BLaER1 treated with 17β-estradiol and CSF1 and Interleukin-3, amounts not matched to agents 10 nM and 100 nM (cell line): ENCODE measurements around the gene TOP3A.

Experiments used
- H3K27ac ChIP-seq, 11 experiments: shearing (Covaris generic); formaldehyde crosslinking; 2 replicates each; pipeline ENCODE4 v1.8.1; 2022
- H3K27me3 ChIP-seq, 11 experiments: shearing (Covaris generic); formaldehyde crosslinking; 2 replicates each; pipeline ENCODE4 v1.8.1; 2022
- H3K36me3 ChIP-seq, 11 experiments: shearing (Covaris generic); formaldehyde crosslinking; 2 replicates each; pipeline ENCODE4 v1.8.1; 2022
- H3K4me1 ChIP-seq, 10 experiments: shearing (Covaris generic); formaldehyde crosslinking; 2 replicates each; pipeline ENCODE4 v1.8.1; 2022
- H3K4me2 ChIP-seq, 11 experiments: shearing (Covaris generic); formaldehyde crosslinking; 2 replicates each; pipeline ENCODE4 v1.8.1; 2022
- H3K4me3 ChIP-seq, 10 experiments: shearing (Covaris generic); formaldehyde crosslinking; 2 replicates each; pipeline ENCODE4 v1.8.1; 2022
- H3K9ac ChIP-seq, 11 experiments: shearing (Covaris generic); formaldehyde crosslinking; 2 replicates each; pipeline ENCODE4 v1.8.1; 2022
- H3K9me3 ChIP-seq, 11 experiments: shearing (Covaris generic); formaldehyde crosslinking; replicated peaks in 1 of 11; 2 replicates each; pipeline ENCODE4 v1.8.1; 2022
- H4K20me1 ChIP-seq, 11 experiments: shearing (Covaris generic); formaldehyde crosslinking; 2 replicates each; pipeline ENCODE4 v1.8.1; 2022
- Cebpa-rat ChIP-seq, 11 experiments: shearing (Covaris generic); IDR thresholded peaks; 2 replicates each; pipeline ENCODE4 v1.8.1; 2022

Gene TOP3A

DNA sequence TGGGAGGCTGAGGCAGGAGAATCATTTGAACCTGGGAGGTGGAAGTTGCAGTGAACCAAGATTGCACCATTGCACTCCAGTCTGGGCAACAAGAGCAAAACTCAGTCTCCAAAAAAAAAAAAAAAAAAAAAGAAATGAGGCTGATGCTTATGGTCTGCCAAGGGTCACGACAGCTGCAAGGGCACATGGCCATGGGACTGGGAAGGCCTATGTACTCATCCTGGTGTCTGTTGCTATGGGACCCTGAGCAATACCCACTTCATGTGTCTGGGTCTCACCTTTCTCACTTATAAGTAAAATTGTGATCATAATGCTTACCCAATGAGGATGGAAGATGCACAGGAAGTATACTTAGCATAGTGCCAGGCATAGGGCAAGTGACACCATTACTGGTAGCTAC lies 37.7 kb downstream of the TOP3A start:
- Histone ChIP-seq H3K9me3 (no peaks in the 10 kb centered on the region), H3K4me1 (0 out of 20 replicates have a peak, but pooled peaks cover 0 to 4% (median 0%) of the 10 kb centered on the region in 10 experiments), H3K4me2 (no peak overlapping the region), H3K27me3 (no peaks in the 10 kb centered on the region), H3K9ac (no peak overlapping the region; a peak in 1 of 22 replicates), H3K36me3 (peaks cover 91 to 100% (median 99%) of the 10 kb centered on the region in 11 experiments), H3K4me3 (no peak overlapping the region), H3K27ac (no peak overlapping the region), H4K20me1 (peaks cover 0 to 82% (median 37%) of the 10 kb centered on the region in 11 experiments; a peak in 16 of 22 replicates)
- no peak for TF ChIP-seq Cebpa-rat (IDR thresholded peaks at IDR 0.05)

DNA sequence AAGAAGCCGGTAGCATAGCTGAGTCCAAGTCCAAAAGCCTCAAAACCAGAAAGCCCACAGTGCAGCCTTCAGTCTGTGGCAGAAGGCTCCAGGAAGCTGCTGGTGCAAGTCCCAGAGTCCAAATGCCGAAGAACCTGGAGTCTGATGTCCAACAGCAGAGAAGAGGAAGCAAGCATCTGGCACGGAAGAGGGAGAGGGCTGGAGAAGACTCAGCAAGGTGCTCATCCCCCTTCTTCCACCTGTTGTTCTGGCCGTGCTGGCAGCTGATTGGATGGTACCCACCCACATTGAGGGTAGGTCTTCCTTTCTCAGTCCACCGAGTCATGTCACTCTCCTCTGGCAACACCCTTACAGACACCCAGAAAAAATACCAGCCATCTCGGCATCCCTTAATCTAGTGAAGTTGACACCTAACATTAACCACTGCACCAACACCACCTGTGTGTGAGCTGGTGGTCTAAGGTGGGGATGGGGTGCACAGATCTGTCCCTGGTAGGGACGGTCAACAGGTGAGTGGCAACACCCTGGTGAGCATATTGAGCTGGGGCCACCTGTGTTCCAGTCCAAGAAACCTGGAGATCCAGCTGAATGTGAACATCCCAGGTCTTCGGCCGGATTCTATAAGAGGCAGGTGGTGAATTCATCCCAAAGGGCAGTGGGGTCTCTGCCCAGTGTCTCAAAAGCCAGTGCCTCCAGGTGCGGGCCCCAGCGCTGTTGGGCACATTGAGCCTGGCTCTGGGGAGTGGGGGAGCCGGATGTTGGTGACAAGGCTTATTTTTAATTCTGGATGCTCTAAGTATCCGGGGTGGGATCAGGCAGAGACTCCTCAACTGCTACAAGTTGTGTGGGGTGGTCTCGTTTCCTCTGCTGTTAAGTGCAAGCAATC lies 44.5 kb downstream of the TOP3A start:
- Histone ChIP-seq H3K4me2 (no peak overlapping the region), H3K27me3 (no peaks in the 10 kb centered on the region), H3K4me3 (no peak overlapping the region), H3K9ac (no peak overlapping the region), H3K9me3 (no peaks in the 10 kb centered on the region), H3K36me3 (peaks cover 43 to 64% (median 56%) of the 10 kb centered on the region in 11 experiments), H3K4me1 (peaks cover 0 to 5% (median 0%) of the 10 kb centered on the region in 10 experiments; a peak in 2 of 20 replicates), H3K27ac (no peak overlapping the region), H4K20me1 (peaks cover 0 to 62% (median 17%) of the 10 kb centered on the region in 11 experiments; a peak in 11 of 22 replicates)
- TF ChIP-seq Cebpa-rat (IDR thresholded peaks at IDR 0.05): no peak

DNA sequence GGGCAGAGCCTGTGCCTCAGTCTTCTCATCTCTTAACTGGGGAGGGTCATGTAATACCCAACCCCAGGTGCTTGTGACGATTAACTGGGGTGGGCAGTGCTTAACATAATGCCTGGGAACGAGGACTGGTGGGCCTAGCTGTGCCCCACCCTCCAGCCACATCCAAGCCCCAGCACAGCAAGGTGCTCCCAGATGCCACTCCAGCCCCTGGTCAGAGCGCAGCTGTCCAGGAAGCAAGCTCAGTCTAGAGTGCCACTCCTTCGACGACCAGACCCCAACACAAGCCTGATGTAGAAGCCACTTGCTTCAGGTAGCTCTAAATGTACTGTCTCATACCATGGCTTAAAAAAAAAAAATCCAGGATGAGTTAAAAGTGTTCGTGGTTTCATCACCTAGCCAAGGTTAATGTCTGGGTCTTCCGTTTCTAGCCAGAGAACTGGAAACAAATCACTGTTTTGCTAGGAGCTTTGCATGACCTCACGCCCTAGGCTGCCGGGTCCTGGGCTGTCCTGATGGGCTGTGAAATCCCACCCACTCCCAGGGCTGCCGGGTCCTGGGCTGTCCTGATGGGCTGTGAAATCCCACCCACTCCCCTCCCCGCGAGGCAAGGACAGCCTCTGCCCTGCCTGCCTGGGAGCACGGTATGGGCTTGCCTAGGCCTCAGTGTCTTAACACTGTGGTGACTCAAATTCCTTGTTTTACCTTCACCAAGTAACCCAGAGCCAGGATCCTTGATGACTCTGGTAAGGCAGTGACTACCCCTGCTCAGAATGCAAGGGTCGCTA lies 46.7 kb downstream of the TOP3A start:
- peaks cover 0 to 5% (median 0%) of the 10 kb centered on the region in 10 experiments; a peak in 3 of 20 replicates for H3K4me1 ChIP-seq
- H3K27me3 ChIP-seq: no peaks in the 10 kb centered on the region
- TF ChIP-seq Cebpa-rat (IDR thresholded peaks at IDR 0.05): no peak
- peaks cover 35 to 64% (median 56%) of the 10 kb centered on the region in 11 experiments for H3K36me3 ChIP-seq
- H4K20me1 ChIP-seq: peaks cover 0 to 59% (median 15%) of the 10 kb centered on the region in 11 experiments; a peak in 11 of 22 replicates
- H3K9ac ChIP-seq: no peak overlapping the region
- no peak overlapping the region for H3K4me3 ChIP-seq
- H3K27ac ChIP-seq: no peak overlapping the region
- no peaks in the 10 kb centered on the region for H3K9me3 ChIP-seq
- no peak overlapping the region for H3K4me2 ChIP-seq

DNA sequence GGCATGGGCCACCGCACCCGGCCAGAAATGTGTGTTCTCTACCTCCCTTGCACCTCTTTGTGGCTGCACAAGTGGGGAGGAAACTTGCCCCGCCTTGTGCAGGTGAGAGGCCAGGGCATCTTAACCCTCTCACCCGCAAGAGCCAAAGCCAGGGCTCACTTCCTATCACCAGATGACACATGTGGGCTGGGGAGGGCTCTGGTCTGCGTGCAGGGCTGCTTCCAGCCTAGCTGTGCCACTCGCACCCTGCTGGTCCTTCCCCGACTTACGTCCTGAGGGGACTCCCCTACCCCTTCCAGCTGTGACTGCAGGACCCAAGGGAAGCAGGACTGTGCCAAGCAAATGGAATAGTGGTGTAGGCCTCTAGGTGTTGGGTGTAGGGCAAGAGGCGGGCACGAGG lies 47.4 kb downstream of the TOP3A start:
- Histone ChIP-seq H3K9ac (no peak overlapping the region), H3K27ac (no peak overlapping the region), H3K36me3 (peaks cover 28 to 60% (median 50%) of the 10 kb centered on the region in 11 experiments; a peak in 20 of 22 replicates), H3K4me2 (no peak overlapping the region), H3K4me3 (no peak overlapping the region), H4K20me1 (peaks cover 0 to 60% (median 17%) of the 10 kb centered on the region in 11 experiments; a peak in 13 of 22 replicates), H3K4me1 (peaks cover 0 to 11% (median 3%) of the 10 kb centered on the region in 10 experiments; a peak in 16 of 20 replicates), H3K9me3 (no peaks in the 10 kb centered on the region), H3K27me3 (no peaks in the 10 kb centered on the region)
- TF ChIP-seq Cebpa-rat (IDR thresholded peaks at IDR 0.05): no peak

DNA sequence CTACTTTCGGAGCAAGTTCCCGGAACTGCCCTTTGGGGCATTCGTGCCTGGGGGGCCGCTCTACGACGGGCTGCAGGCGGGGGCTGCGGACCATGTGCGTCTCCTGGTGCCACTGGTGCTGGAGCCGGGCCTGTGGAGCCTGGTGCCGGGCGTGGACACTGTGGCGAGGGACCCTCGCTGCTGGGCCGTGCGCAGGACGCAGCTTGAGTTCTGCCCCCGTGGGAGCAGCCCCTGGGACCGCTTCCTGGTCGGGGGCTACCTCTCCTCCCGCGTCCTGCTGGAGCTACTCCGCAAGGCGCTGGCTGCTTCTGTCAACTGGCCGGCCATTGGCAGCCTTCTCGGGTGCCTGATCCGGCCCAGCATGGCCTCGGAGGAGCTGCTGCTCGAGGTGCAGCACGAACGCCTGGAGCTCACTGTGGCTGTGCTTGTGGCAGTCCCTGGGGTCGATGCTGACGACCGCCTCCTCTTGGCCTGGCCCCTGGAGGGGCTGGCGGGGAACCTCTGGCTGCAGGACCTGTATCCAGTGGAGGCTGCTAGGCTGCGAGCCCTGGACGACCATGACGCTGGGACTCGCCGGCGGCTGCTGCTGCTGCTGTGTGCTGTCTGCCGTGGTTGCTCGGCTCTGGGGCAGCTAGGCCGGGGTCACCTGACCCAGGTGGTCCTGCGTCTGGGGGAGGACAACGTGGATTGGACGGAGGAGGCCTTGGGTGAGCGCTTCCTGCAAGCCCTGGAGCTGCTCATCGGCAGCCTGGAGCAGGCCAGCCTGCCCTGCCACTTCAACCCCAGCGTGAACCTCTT lies 50.7 kb downstream of the TOP3A start:
- Histone ChIP-seq H4K20me1 (peaks cover 0 to 43% (median 10%) of the 10 kb centered on the region in 11 experiments; a peak in 12 of 22 replicates), H3K27ac (no peak overlapping the region), H3K36me3 (peaks cover 7 to 34% (median 28%) of the 10 kb centered on the region in 11 experiments; a peak in 16 of 22 replicates), H3K4me2 (no peak overlapping the region), H3K4me3 (no peak overlapping the region), H3K9me3 (no peaks in the 10 kb centered on the region), H3K4me1 (peaks cover 22 to 33% (median 28%) of the 10 kb centered on the region in 10 experiments), H3K9ac (no peak overlapping the region), H3K27me3 (no peaks in the 10 kb centered on the region)
- TF ChIP-seq Cebpa-rat (IDR thresholded peaks at IDR 0.05): no peak

DNA sequence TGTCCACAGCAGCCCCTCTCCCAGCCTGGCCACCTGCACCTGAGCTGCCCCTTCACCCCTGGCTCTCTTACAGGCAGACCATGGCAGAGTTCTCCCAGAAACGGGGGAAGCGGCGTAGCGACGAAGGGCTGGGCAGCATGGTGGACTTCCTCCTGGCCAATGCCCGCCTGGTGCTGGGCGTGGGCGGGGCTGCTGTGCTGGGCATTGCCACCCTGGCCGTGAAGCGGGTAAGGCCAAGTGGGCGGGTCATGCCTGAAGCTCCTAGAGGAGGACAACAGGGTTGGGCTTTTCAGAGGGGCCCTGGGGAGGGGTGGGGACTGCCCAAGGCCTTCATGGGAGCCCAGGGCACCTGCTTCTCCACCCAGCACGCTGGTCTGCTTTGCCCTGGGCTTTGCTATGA lies 52.2 kb downstream of the TOP3A start:
- H3K9ac ChIP-seq: peak overlapping the region in 4 of 11 experiments; percentile 79 to 86 (median 84); a peak in 3 of 22 replicates

DNA sequence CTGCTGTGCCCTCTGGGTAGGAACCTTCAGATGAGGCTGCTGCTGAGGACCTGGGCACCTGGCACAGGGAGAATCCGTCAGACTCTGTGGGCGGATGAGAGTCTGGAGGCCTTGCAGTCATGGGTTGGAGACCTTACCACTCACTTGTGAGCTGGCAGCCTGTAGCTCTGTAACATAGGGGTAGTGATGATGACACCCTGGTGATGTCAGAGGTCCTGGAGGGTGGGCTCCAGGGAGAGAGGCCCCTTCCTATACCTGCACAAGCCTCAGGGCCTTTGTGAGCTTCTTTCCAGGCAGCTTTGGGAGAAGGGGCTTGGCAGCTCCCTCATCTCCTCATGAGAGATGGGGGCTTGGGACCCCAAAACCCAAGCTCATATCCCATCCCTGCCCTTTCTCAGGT lies 52.7 kb downstream of the TOP3A start:
- peak overlapping the region; percentile 87 to 98 (median 95) for H3K4me2 ChIP-seq
- H4K20me1 ChIP-seq: peaks cover 5 to 34% (median 15%) of the 10 kb centered on the region in 11 experiments; a peak in 20 of 22 replicates
- H3K4me1 ChIP-seq: peaks cover 34 to 43% (median 38%) of the 10 kb centered on the region in 10 experiments
- H3K9ac ChIP-seq: peak overlapping the region; percentile 66 to 86 (median 81); a peak in 14 of 22 replicates
- TF ChIP-seq Cebpa-rat (IDR thresholded peaks at IDR 0.05): no peak
- peak overlapping the region in 2 of 10 experiments; percentile 75 to 88; a peak in 1 of 20 replicates for H3K4me3 ChIP-seq
- H3K36me3 ChIP-seq: peaks cover 7 to 34% (median 28%) of the 10 kb centered on the region in 11 experiments; a peak in 16 of 22 replicates
- no peaks in the 10 kb centered on the region for H3K9me3 ChIP-seq
- no peaks in the 10 kb centered on the region for H3K27me3 ChIP-seq
- peak overlapping the region in 1 of 11 experiments; percentile 72; a peak in 1 of 22 replicates for H3K27ac ChIP-seq

More for the DNA sequence above, 52.2 kb downstream of the TOP3A start:
- Histone ChIP-seq H4K20me1 (peaks cover under 1 to 31% (median 10%) of the 10 kb centered on the region in 11 experiments; a peak in 19 of 22 replicates), H3K4me2 (peak overlapping the region in 6 of 11 experiments; percentile 92 to 98 (median 95); a peak in 7 of 22 replicates), H3K27ac (no peak overlapping the region), H3K4me1 (peaks cover 29 to 37% (median 33%) of the 10 kb centered on the region in 10 experiments), H3K27me3 (no peaks in the 10 kb centered on the region), H3K9me3 (no peaks in the 10 kb centered on the region), H3K36me3 (peaks cover 7 to 34% (median 28%) of the 10 kb centered on the region in 11 experiments; a peak in 16 of 22 replicates), H3K4me3 (no peak overlapping the region)
- TF ChIP-seq Cebpa-rat (IDR thresholded peaks at IDR 0.05): no peak

DNA sequence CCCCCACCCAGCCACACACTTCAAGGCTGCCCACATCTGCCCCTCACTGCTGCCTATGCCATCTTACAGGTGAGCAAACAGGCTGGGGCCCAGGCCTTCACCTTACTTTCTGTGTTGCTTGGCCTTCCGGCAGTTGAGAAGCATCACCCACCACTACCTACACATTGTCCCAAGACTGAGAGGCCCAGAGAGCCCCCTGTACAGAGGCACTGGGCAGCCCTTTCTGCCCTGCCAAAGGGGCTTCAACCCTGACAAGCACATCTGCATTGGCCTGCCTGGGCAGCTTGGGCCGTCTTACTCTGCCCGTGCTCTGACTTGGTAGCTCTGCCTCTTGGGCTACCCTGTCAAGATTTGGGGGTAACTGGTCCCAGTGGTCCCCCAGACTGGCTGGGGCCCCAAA lies 53.1 kb downstream of the TOP3A start:
- H3K4me2 ChIP-seq: peak overlapping the region; percentile 87 to 98 (median 95)
- TF ChIP-seq Cebpa-rat (IDR thresholded peaks at IDR 0.05): no peak
- H3K4me1 ChIP-seq: peaks cover 38 to 47% (median 43%) of the 10 kb centered on the region in 10 experiments
- peak overlapping the region; percentile 66 to 86 (median 81) for H3K9ac ChIP-seq
- peaks cover 10 to 39% (median 20%) of the 10 kb centered on the region in 11 experiments; a peak in 20 of 22 replicates for H4K20me1 ChIP-seq
- H3K27me3 ChIP-seq: no peaks in the 10 kb centered on the region
- H3K36me3 ChIP-seq: peaks cover 7 to 37% (median 28%) of the 10 kb centered on the region in 11 experiments; a peak in 17 of 22 replicates
- no peaks in the 10 kb centered on the region for H3K9me3 ChIP-seq
- H3K4me3 ChIP-seq: peak overlapping the region; percentile 69 to 89 (median 78); a peak in 19 of 20 replicates
- H3K27ac ChIP-seq: peak overlapping the region in 5 of 11 experiments; percentile 51 to 74 (median 71); a peak in 7 of 22 replicates
